Kidney glomerular epithelial cell (primary cell): ENCODE results near the gene CPN2.

Experiments
- DNase-seq: peaks from one replicate; lab custom pipeline; 2025; lab: John Stamatoyannopoulos, UW

The CPN2 gene

DNA sequence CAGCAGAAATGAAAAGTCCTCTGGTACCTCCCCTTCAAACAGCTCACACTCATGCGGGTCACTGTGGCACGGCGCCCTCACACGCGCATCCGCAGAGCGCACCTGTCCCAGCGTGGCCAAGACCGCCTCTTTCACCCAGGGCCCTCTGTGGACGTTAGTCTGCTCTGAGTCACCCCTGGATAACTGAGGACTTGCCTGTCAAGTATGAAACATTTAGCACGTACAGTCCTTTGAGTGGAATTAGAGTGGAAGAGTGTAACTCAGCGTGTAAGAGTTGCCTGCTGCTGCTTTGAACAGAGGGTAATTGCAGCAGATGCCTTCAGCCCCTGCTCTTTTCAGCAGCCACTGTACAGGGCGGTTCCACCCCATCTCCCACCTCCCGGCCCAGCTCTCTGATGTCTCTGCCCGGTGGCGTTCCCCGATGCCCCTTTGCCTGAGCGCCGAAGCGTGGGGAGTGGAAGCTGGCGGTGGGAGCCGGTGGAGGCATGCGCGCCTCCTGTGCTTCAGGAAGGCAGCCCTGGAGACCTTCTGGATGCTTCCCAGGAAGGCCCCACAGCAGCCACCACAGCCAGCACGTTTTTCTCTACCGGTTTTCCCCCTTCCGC, 23.0 kb downstream of the CPN2 start:
- no peak for DNase-seq

DNA sequence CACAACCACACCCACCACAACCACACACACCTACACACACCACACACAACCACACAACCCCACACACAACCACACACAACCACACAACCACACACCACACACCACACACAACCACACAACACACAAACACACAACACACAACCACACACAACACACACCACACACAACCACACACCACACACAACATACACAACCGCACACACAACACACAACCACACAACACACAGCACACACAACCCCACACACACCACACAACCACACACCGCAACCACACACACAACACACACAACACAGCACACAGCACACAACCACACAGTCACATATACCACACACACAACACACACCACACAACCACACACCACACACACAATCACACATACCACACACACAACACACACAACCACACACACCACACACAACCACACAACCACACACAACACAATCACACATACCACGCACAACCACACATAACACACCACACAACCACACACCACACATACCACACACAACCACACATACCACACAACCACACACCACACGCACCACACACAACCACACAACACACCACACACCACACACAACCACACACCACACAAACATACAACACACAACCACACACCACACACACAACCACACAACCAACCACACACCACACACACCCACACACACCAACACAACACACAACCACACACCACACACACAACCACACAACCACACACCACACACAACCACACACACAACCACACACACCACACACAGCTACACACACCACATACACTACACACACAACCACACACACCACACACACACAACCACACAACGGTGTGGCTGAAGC, 23.7 kb downstream of the CPN2 start:
- DNase-seq = no peak

DNA sequence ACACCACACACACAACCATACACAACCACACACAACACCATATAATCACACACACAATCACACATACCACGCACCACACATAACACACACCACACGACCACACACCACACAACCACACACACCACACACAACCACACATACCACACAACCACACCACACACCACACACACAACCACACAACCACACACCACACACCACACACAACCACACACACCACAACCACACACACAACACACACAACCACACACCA, 24.2 kb downstream of the CPN2 start:
- no peak for DNase-seq

DNA sequence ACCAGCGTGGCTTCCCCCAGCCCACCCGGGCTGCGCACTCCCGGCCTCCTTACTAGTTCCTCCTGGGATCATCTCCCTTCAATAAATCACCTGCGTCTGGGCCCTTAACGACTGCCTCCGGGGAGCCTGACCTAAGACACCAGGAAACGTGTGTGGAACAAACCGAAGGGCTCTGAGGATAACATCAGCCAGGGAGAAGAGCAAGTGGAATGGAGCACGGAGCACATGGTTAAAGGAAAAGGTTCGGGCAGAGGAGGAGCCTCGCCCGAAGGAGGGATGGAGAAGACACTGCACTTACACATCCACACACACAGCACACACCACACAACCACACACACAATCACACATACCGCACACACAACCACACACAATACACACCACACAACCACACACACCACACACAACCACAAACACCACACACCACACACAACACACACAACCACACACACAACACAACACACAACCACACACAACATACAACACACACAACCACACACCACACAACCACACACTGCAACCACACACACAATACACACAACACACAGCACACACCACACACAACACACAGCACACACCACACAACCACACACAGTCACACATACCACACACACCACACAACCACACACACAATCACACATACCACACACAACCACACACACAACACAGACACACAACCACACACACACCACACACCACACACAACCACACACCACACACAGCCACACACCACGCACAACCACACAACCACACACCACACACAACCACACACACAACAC, 24.7 kb downstream of the CPN2 start:
- no peak for DNase-seq

DNA sequence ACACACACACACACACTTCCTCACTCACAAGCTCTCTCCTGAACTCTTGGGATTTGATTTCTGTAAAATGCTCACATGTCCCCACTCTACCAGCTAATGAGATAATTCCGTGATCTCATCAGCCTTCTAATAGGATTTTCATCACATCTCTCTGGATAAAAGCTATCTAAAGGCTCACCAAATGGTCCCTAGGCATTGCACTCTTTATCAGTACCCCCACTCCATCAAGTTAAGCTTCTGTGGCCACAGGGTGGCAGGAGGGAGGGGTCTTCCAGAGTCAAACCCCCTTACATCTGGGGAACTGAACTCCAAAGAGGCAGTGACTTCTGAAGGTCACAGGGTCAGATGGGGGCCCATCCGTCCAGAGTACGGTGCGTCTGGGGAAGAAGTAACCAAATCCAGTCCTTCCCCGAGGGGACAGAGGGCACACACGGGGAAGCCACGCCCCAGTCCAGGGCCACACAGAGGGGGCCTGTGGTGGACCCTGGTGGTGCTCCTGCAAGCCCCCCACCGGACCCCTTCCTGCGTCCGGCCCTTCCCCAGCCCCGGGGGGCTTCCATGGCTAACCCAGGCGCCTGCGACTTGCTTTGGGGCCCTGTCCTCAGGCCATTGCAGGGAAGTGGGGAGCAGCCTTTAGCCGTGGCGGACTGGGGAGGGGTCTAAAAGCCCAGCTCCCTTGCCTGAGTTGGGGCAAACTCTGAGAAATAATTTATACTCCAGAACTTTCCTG, 25.5 kb downstream of the CPN2 start:
- no peak for DNase-seq

DNA sequence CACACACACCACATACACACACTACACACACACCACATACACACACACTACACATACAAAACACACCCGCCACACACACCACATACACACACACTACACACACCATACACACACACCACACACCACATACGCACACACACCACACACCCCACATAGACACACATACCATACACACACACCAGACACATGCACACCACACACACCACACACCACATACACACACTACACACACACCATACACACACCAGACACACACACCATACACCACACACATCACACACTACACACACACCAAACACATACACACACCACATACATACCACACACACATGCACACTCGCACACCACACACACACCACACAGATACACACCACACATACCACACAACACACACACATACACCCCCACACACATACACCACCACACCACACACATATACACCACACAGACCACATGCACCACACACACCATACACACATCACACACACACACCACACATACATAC, 26.3 kb downstream of the CPN2 start:
- DNase-seq = no peak

DNA sequence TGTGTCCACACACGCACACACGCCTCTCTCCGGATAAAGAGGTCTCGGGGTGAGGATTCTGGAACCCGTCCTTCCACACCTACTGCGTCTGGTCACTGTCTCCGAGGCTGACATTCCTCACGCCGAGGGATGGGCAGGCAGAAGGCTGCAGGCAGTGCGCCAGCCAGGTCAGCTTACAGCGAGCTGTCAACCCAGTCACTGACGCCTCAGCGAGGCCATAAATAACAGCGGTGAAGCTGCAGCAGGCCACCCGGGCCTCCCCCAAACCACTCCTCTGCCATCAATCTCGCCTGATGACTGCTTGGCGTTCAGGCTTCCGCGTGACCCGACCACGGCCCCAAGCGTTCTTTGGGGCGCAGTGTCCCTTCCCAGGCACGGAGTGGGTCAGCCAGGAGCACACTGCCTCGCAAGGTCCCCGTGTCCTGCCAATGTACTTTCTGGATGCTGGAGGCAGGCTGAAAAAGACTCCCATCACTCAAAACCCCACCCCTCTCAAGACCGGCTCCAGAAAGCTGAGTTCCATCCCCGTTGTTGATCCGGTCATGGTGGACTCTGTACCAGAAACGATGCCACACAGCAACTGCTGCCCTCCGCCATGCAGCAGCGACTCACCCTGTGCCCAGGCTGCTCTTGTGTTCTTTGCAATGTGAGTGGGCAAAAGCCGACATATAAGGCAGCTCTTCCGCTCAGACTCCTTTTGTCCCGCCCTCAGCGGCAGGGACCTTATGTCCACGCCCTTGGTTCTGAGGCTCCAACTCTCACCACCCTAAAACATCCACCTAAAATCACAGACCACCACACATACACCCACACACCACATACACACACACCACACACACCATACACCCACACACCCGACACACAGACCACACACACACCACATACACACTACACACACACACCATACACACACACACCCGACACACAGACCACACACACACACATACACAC, 27.1 kb downstream of the CPN2 start:
- no peak for DNase-seq

DNA sequence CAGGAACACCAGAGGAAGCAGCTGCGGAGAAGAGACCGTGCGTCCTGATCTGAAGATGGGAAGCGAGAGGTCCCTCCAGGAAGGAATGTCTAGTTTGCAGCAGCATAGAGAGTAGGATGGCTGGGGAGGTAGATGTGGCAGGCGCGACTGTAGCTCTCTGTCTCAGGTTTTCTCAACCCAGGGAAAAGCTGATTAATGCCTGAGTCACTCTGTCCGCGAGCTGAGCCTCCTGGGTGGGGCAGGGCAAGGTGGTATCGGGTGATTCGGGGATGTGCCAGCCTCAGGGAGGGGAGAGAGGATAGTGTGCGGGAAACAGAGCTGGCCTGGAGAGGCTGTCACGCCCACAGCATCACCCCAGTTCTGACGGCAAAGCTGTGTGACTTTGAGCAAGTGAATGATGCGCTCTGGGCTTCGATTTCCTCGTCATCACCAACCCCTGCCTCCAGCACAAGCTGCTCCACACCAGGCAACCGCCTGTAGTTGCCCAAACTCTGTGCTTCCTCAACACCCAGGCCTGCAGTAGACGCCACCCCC, 28.4 kb downstream of the CPN2 start:
- peak; percentile 79 for DNase-seq

DNA sequence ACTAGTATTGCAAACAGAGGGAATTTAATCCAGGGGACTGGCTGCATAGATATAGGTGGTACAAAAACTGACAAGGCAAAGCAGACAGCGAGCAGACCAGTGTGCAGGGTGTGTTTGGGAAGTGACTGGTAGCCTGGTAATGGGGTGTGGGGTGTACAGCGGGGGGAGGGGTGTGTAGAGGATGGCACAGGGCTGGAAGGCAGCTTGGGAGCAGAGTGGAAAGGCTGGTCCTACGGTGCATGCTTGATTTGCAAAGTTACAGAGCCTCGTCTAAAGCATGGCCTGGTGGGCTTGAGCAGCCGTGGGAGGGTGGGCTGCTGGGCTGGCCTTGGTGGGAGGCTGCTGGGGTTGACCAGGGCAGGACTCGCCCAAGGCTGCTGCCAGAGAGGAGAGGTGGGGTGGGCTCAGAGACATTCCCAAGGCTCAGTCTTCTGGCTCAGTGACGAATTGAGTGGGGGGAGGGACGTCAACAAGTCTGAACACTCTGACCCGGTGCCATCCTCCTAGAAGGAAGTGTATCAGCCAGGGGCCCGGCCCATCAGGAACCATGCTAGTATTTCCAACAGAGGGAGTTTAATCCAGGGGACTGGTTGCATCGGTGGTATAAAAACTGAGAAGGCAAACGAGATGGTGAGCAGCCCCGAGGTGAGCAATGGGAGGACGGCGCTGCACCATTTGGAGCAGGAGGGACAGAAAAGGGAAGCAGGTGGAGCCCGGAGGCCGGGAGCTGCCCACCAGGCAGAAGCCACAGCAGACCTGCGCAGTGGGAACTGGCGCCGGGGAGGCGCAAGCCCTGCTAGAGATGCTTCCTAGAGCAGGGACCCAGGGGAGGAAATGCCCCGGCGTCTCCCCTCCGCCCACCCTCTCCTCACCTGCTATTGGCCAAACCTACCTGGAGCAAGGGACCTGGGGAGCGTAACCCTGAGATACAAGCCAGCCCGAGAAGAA, 29.2 kb downstream of the CPN2 start:
- DNase-seq = no peak

DNA sequence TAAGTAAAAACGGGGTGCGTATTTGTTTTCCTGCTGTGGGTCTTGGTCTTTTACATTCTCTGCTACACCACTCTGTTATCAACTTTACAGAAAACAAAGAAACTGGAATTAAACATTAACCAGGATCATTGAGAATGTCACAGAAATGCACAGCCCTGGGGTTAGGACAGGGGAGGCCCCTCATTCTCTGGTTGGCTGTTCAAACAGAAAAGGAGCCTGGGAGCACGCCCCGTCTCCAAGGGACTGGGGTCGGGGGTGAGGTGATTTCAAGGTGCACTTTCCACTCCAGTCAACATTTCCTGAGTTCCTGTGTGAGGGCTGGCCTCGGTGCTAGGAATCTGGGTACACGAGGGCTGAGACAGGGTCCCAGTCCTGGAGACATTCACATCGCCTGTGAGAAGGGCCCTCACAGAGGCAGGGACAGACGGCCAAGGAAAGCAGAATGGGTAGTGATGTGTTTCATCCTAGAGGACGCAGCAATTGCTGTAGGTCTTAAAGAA, 30.3 kb downstream of the CPN2 start:
- no peak for DNase-seq

DNA sequence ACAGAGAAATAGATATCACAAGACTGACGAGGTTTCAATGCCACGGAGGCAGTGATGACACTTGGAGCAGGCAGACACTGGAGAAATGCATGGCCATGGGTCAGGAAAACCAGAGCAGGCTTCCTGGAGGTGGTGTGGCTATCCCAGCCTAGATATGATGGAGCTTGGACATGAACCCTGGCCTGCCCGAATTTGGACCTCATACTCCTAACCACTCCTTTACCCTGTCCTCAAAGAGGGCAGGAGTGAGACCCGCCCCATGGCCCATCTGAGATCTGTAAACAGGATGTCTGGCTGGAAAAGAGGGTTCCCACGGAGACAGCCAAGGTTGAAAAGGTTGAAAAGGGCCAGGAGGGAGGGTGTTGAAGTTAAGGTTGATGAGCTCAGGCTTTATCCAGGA, 31.0 kb downstream of the CPN2 start:
- no peak for DNase-seq

DNA sequence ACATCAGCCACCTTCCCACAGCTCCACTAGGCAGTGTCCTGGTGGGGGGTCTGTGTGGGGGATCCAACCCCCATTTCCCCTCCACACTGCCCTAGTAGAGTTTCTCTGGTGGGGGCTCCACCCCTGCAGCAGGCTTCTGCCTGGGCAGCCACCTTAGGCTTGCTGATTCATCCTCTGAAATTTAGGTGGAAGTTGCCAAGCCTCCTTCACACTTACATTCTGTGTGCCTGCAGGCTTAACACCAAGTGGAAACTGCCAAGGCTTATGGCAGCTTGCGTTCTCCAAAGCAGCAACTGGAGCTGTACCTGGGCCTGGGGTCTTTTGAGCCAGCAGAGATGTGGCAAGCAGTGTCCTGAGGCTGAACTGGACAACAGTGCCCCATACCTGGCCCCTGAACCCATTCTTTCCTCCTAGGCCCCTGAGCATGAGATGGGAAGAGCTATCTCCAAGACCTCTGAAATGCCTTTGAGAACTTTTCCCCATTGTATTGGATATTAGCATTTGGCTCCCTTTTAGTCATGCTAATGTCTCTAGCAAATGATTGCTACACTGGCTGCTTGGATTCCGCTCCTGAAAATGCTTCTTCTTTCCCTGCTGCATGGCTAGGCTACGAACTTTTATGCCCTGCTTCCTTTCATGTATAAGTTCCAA, 32.5 kb downstream of the CPN2 start:
- no peak for DNase-seq

DNA sequence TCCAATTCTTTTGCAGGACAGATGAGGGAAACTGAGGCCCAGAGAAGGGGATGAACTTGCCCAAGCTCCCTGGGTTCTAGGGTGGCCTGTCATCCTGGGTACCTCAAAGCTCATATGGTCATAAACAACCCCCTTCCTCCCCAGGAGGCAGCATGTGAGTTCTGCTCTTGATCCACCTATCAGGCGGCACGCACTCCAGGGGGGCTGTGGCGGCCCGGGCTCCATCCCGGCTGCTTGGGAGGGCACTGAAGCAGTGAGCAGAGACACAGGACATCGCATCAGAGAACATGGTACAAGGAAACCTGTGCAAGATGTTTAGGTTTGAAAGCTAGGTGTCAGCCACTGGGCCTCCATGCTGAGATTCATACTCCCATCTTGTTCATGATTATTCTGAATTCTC, 34.2 kb downstream of the CPN2 start:
- no peak for DNase-seq

DNA sequence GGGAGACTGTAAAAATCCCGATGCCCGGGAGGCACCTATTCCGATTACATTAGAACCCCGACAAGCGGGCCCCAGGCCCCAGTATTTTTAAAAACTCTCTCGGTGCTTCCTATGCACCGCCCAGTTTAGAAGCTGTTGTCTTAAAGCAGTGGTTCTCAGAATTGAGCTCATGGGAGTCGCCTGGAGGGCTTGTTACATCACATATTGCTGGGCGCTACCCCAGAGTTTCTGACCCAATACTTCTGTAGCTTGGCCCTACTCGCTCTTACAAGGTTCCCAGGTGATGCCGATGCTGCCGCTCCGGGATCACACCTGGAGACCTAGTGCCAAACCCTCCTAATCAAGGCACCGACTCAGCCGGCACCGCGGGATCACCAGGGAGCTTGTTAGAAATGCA, 35.2 kb downstream of the CPN2 start:
- no peak for DNase-seq

DNA sequence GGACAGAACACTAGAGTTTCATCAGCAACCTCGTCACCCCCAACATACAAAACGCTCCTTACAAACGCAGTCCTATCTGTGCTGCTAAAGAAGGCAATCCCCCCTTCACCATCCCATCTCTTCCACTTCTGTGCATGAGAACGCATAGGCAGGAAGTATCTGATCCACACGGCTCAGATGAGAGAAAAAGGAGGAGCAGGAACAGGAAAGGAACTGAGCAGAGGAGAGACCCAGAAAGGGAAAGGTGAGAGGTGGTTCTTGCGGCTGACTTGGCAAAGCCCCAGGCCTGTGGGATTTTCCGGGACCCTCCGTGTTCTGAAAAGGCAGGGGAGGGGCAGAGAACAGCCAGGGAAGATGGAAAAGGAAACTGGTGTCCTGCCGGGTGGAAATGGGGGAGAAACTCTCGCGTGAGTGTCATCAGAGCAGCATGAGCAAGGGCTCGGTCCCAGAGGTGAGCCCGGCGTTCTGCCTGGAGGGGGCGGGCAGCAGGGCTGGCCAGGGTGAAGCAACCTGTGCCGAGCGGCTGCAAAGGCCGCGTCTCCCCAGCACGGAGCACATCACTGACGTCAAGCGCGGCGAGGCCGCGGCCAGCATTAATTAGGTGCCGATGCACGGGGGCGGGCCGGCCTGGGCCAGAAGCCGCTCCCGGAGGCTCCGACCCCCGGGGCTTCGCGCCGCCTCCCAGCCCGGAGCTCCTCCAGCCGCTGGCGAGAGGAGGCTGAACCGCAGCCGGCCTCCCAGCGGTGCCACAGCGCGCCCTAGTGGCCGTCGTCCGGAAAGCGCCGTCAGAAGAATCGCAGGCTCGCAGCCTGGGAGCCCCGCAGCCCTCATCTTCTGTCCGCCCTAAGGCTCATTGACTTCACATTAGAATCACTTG, 35.8 kb downstream of the CPN2 start:
- DNase-seq = peak; percentile 73

DNA sequence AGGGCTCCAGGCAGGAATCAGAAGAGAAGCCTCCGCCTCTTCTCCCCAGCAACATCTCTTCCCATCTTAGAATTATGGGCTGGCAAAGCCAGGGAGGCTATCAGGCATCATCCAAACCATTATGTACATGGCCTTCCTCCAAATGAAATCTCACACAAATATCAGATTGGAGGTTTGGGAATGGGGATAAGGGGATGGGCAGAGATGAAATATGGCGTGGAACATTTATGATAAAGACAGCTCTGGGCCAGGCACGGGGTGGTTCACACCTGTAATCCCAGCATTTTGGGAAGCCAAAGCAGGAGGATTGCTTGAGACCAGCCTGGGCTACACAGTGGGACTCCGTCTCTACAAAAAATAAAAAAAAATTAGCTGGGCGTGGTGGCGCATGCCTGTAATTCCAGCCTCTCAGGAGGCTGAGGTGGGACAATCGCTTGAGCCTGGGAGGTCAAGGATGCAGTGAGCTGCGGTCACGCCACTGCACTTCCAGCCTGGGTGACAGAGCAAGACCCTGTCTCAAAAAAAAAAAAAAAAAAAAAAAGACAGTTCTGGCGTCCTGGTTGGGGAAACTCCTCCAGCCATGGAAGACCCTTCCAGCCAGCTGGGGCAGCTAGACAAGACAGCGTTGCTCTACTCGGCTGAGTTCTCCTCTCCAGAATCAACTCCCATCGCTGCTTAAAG, 36.6 kb downstream of the CPN2 start:
- no peak for DNase-seq

DNA sequence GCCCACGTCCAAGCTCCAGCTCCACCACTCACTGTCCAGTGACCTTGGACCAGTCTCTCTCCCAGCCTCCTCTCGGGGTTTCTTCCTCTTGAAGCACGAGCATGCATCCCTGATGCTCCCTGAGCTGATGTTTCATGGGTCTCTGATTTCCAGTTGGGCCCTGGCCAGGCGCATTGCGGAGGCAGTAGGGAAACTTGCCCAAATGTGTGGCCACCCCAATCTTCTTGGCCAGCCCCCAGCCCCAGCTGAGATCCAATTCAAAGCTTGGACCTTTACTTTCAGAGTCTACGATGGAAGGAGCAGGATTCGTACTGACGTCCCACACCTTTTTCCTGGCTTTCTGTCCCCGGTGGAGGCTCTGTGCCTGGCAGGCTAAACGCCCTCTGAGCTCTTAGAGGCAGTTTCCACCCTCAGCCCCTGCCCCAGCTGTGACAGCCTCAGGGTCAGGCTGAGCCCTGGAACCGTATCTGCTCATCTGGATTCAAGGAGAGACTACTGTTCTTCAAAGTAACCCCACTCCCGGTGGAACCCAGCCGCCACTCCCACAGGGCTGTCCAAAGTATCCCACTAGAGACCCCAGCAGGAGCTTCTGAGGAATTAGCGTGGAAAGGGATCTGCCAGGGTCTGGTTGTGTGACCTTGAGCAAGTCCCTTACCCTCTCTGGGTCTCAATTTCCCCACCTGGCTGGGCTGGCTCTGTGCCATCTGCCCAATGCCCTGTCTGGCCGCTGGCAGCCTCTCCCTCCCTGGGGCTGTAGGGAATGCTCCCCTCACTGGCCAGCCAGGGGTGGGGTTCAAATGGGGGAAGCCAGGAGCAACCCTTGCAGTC, 37.4 kb downstream of the CPN2 start:
- no peak for DNase-seq
